IMR-90 (cell line): ENCODE measurements around the gene NRF1. TPM values are rescaled to one million over a fixed set of nuclear protein-coding genes. Genes with fewer than 3 reads are reported as not detected.

ENCODE experiments used
- ATAC-seq: fragments of 200-7000 bp; cut with Tn5 transposase; 2 replicates; pipeline ENCODE4 v1.9.1; 2020; ENCODE audit warnings: low read depth, mild to moderate bottlenecking, moderate library complexity
- BruUV-seq: library from RNA; stranded (reverse); fragments of 400-500 nt; replicated peaks from 2 replicates; lab custom pipeline; 2021; lab: Mats Ljungman, UMichigan
- CTCF ChIA-PET: fragments of 300-600 bp; formaldehyde crosslinking; extraction: SDS; loops from one replicate; lab custom pipeline; 2021; ENCODE audit warnings: antibody characterized with exemption; lab: Yijun Ruan, JAX
- POLR2A ChIA-PET: fragments of 300-600 bp; sonication (Branson Sonifier 250); formaldehyde crosslinking; loops from one replicate; lab custom pipeline; 2022; ENCODE audit warnings: antibody characterized with exemption; ENCODE audit not compliant: unreplicated experiment; lab: Charles Lee
- DNase-seq: peaks from one replicate; pipeline ENCODE4 v3.0.0; 2013
- H2AFZ ChIP-seq: replicated peaks from 2 replicates; pipeline ENCODE3; 2013; ENCODE audit warnings: low read length, mild to moderate bottlenecking; ENCODE audit not compliant: poor library complexity
- H2AK5ac ChIP-seq: 2 replicates; pipeline ENCODE4 v1.6.1; 2013; ENCODE audit warnings: low read depth, low read length, inconsistent platforms
- H2AK9ac ChIP-seq: replicated peaks from 2 replicates; pipeline ENCODE3; 2013; ENCODE audit warnings: mild to moderate bottlenecking, low read depth, low read length, moderate library complexity; ENCODE audit not compliant: poor library complexity
- H2BK120ac ChIP-seq: 2 replicates; pipeline ENCODE4 v1.6.1; 2013; ENCODE audit warnings: low read depth, low read length, inconsistent platforms
- H2BK15ac ChIP-seq: 3 replicates; pipeline ENCODE4 v1.6.1; 2013; ENCODE audit warnings: low read depth, low read length, inconsistent platforms
- H2BK20ac ChIP-seq: 2 replicates; pipeline ENCODE4 v1.6.1; 2013; ENCODE audit warnings: low read depth, mild to moderate bottlenecking, inconsistent platforms, low read length, moderate library complexity
- H2BK5ac ChIP-seq: 2 replicates; pipeline ENCODE4 v1.6.1; 2013; ENCODE audit warnings: mild to moderate bottlenecking, low read depth, low read length, inconsistent platforms; ENCODE audit not compliant: poor library complexity, severe bottlenecking
- H3K14ac ChIP-seq: replicated peaks from 2 replicates; pipeline ENCODE4 v1.6.1; 2013; ENCODE audit warnings: low read depth, low read length, inconsistent platforms
- H3K18ac ChIP-seq: 2 replicates; pipeline ENCODE4 v1.6.1; 2013; ENCODE audit warnings: low read depth, low read length, control low read depth
- H3K23ac ChIP-seq: 2 replicates; pipeline ENCODE4 v1.6.1; 2013; ENCODE audit warnings: low read depth, low read length, inconsistent platforms
- H3K27ac ChIP-seq: 2 replicates; pipeline ENCODE4 v1.5.1; 2013; ENCODE audit warnings: mild to moderate bottlenecking, control low read depth, low read length; ENCODE audit not compliant: insufficient read depth
- H3K27me3 ChIP-seq: 2 replicates; pipeline ENCODE4 v1.6.1; 2013; ENCODE audit warnings: low read length; ENCODE audit not compliant: control insufficient read depth, insufficient read depth
- H3K36me3 ChIP-seq: 2 replicates; pipeline ENCODE4 v1.6.1; 2013; ENCODE audit warnings: low read length, mixed read lengths; ENCODE audit not compliant: control insufficient read depth, insufficient read depth
- H3K4ac ChIP-seq: 2 replicates; pipeline ENCODE4 v1.6.1; 2013; ENCODE audit warnings: low read depth, low read length, inconsistent platforms
- H3K4me1 ChIP-seq: 2 replicates; pipeline ENCODE4 v1.6.1; 2013; ENCODE audit warnings: low read length, mixed read lengths; ENCODE audit not compliant: control insufficient read depth, insufficient read depth
- H3K4me2 ChIP-seq: 2 replicates; pipeline ENCODE4 v1.6.1; 2013; ENCODE audit warnings: low read depth, mild to moderate bottlenecking, control low read depth, low read length, moderate library complexity
- H3K4me3 ChIP-seq: 2 replicates; pipeline ENCODE4 v1.5.1; 2013; ENCODE audit warnings: low read depth, mild to moderate bottlenecking, control low read depth, low read length, moderate library complexity; ENCODE audit not compliant: insufficient read depth
- H3K56ac ChIP-seq: 2 replicates; pipeline ENCODE4 v1.6.1; 2013; ENCODE audit warnings: low read length, inconsistent platforms; ENCODE audit not compliant: insufficient read depth; ENCODE audit errors: extremely low read depth
- H3K79me1 ChIP-seq, 2 experiments: 2 replicates each; pipeline ENCODE4 v1.6.1; 2013; ENCODE audit warnings: low read length in 2 of 2, inconsistent platforms in 1 of 2, low read depth in 1 of 2
- H3K9ac ChIP-seq: 2 replicates; pipeline ENCODE4 v1.6.1; 2013; ENCODE audit warnings: low read depth, low read length, control low read depth
- H3K9me1 ChIP-seq: 2 replicates; pipeline ENCODE4 v1.6.1; 2013; ENCODE audit warnings: low read length, inconsistent platforms; ENCODE audit not compliant: insufficient read depth
- H3K9me3 ChIP-seq: 2 replicates; pipeline ENCODE4 v1.6.1; 2013; ENCODE audit warnings: low read length; ENCODE audit not compliant: control insufficient read depth, insufficient read depth
- H4K20me1 ChIP-seq: 2 replicates; pipeline ENCODE4 v1.6.1; 2013; ENCODE audit warnings: low read length, inconsistent platforms; ENCODE audit not compliant: insufficient read depth
- H4K5ac ChIP-seq: 2 replicates; pipeline ENCODE4 v1.6.1; 2013; ENCODE audit warnings: mild to moderate bottlenecking, low read depth, low read length, control low read depth
- H4K8ac ChIP-seq, 2 experiments: 2 replicates each; pipeline ENCODE4 v1.6.1; 2013; ENCODE audit warnings: low read depth in 2 of 2, low read length in 2 of 2, control low read depth in 1 of 2, inconsistent platforms in 1 of 2
- H4K91ac ChIP-seq: 2 replicates; pipeline ENCODE4 v1.6.1; 2013; ENCODE audit warnings: low read depth, low read length, inconsistent platforms; ENCODE audit not compliant: insufficient read depth
- CEBPB ChIP-seq: IDR thresholded peaks from 2 replicates; pipeline ENCODE4 v1.6.1; 2012; ENCODE audit warnings: low read depth, low read length, improper control_type of control experiment
- CHD1 ChIP-seq: IDR thresholded peaks from 2 replicates; pipeline ENCODE4 v1.6.1; 2012; ENCODE audit warnings: low read depth, low read length, improper control_type of control experiment
- CTCF ChIP-seq: conservative IDR thresholded peaks from 2 replicates; pipeline ENCODE4 v1.5.1; 2012; ENCODE audit warnings: mild to moderate bottlenecking, low read depth, low read length, improper control_type of control experiment
- ELK1 ChIP-seq: fragments of 150-350 bp; IDR thresholded peaks from 2 replicates; pipeline ENCODE4 v1.6.1; 2016; ENCODE audit warnings: low read depth, mild to moderate bottlenecking, low read length, moderate library complexity, borderline replicate concordance
- MAFK ChIP-seq: IDR thresholded peaks from 2 replicates; pipeline ENCODE4 v1.6.1; 2012; ENCODE audit warnings: low read depth, low read length, improper control_type of control experiment
- MAZ ChIP-seq: IDR thresholded peaks from 2 replicates; pipeline ENCODE4 v1.6.1; 2012; ENCODE audit warnings: low read depth, mild to moderate bottlenecking, low read length, improper control_type of control experiment, moderate library complexity, borderline replicate concordance
- MXI1 ChIP-seq: IDR thresholded peaks from 2 replicates; pipeline ENCODE4 v1.6.1; 2012; ENCODE audit warnings: low read depth, mild to moderate bottlenecking, low read length, moderate library complexity, borderline replicate concordance
- RAD21 ChIP-seq: IDR thresholded peaks from 2 replicates; pipeline ENCODE4 v1.6.1; 2012; ENCODE audit warnings: low read length, improper control_type of control experiment
- RFX5 ChIP-seq: IDR thresholded peaks from 2 replicates; pipeline ENCODE4 v1.8.0; 2012; ENCODE audit warnings: low read depth, mild to moderate bottlenecking, low read length, moderate library complexity
- SMC3 ChIP-seq: fragments of 150-350 bp; IDR thresholded peaks from 2 replicates; pipeline ENCODE4 v1.6.1; 2016; ENCODE audit warnings: low read depth, mild to moderate bottlenecking, antibody characterized with exemption, low read length, moderate library complexity
- USF2 ChIP-seq: fragments of 150-350 bp; IDR thresholded peaks from 2 replicates; pipeline ENCODE4 v1.6.1; 2017; ENCODE audit warnings: mild to moderate bottlenecking, antibody characterized with exemption, low read length, low read depth
- WGBS, 2 experiments: methylation state at CpG; one replicate each; pipeline versions ENCODE4 v1.1.5 to v1.1.7; 2013; ENCODE audit warnings: missing lambda C conversion rate in 2 of 2; ENCODE audit not compliant: insufficient read length in 1 of 2; ENCODE audit errors: extremely low coverage in 2 of 2; 5-methylcytosine and 5-hydroxymethylcytosine counted together
- dilution Hi-C: fragments of 300-500 bp; cut with HindIII; formaldehyde crosslinking; loops from one replicate; pipeline ENCODE4 v1.14.3; 2018; ENCODE audit warnings: low sequenced_read_pairs; ENCODE audit not compliant: unreplicated experiment
- in situ Hi-C: fragments of 300-500 bp; cut with MboI; formaldehyde crosslinking; loops from 3 replicates; pipeline ENCODE4 v1.14.3; 2019; ENCODE audit warnings: low sequenced_read_pairs, inconsistent platforms, mixed read lengths
- intact Hi-C: fragments of 100-400 bp; cut with micrococcal nuclease; formaldehyde crosslinking; loops from 2 replicates; pipeline ENCODE4 v1.10.0; 2022
- polyA plus RNA-seq, 3 experiments: library from polyadenylated mRNA; depleted of rRNA; stranded (reverse); fragments of >200 nt; gene quantifications; 2 replicates each; pipeline ENCODE4 v1.2.3, GENCODE V29; 2012; ENCODE audit warnings: low replicate concordance in 1 of 3
- total RNA-seq: library from RNA; depleted of rRNA; stranded (reverse); fragments of >200 nt; gene quantifications from 2 replicates; pipeline ENCODE4 v1.2.3, GENCODE V29; 2012

NRF1 gene
- total and polyA plus RNA-seq, 2 of the 4 experiments (the other 2 are of a cell fraction) = 11.4 to 15.8 TPM

DNA sequence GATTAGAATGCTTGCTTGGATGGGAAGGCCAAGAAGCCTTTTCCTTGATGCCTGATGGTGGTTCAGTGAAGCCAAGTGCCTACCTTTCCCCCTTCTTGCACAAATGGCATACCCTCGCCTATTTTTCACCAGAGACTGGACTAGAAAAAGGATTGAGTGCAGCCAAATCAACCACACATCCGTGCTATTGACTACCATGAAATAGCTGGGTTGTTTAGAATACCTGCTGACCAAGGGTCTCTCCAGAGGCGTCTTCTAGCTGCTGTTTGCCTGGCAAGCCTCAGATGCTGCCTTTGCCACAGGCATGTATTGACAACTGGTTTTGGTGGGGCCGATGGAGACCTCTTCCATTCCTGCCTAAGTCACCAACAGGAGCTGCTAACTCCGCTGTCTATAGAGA, 146.5 kb downstream of the NRF1 start:
- dilution Hi-C loops (no loop called here), in situ Hi-C loops (no loop called here), intact Hi-C loops (no loop called here)
- Histone ChIP-seq H2BK5ac (no peak overlapping the region), H2AFZ (no peak overlapping the region), H3K18ac (no peak overlapping the region), H4K5ac (no peak overlapping the region), H3K9me1 (peaks cover 6% of the 10 kb centered on the region; the same call in 1 of the 2 replicates), H3K4ac (no peak overlapping the region), H3K79me1 (no peaks in the 10 kb centered on the region), H3K27me3 (no peaks in the 10 kb centered on the region), H4K91ac (no peak overlapping the region), H4K20me1 (no peaks in the 10 kb centered on the region; the same call in 1 of the 2 replicates), H2BK120ac (no peak overlapping the region), H2BK15ac (no peak overlapping the region), H3K9me3 (no peaks in the 10 kb centered on the region), H3K56ac (no peak overlapping the region), H2BK20ac (no peak overlapping the region), H3K23ac (no peak overlapping the region), H3K9ac (no peak overlapping the region), H3K27ac (no peak overlapping the region), H3K36me3 (peaks cover 7% of the 10 kb centered on the region; the same call in 1 of the 2 replicates), H2AK9ac (no peak overlapping the region), H3K4me3 (no peak overlapping the region), H3K4me2 (no peak overlapping the region), H4K8ac (no peak overlapping the region), H3K14ac (no peak overlapping the region), H3K4me1 (no peaks in the 10 kb centered on the region), H2AK5ac (no peak overlapping the region)
- CTCF ChIA-PET = no interaction called here
- ATAC-seq (no peak), DNase-seq (no peak)
- TF ChIP-seq MAFK (no peak), CTCF (no peak), CHD1 (no peak), MXI1 (no peak), USF2 (no peak), MAZ (no peak), SMC3 (no peak), RFX5 (no peak), CEBPB (no peak), ELK1 (no peak), RAD21 (no peak)
- no TSS peak for BruUV-seq
- POLR2A ChIA-PET = no interaction called here
- 92% methylated on average over 2 of the region's 5 CpGs; no CpG with 5 or more reads in 1 of the 2 experiments for WGBS, 2 experiments
